ENCODE results near the gene KRT20.
"Not testable (repeated sequence)": the region's sequence is repeated elsewhere in the genome, so short reads cannot be mapped to it uniquely, and the experiment has no call there.

KRT20 gene

DNA sequence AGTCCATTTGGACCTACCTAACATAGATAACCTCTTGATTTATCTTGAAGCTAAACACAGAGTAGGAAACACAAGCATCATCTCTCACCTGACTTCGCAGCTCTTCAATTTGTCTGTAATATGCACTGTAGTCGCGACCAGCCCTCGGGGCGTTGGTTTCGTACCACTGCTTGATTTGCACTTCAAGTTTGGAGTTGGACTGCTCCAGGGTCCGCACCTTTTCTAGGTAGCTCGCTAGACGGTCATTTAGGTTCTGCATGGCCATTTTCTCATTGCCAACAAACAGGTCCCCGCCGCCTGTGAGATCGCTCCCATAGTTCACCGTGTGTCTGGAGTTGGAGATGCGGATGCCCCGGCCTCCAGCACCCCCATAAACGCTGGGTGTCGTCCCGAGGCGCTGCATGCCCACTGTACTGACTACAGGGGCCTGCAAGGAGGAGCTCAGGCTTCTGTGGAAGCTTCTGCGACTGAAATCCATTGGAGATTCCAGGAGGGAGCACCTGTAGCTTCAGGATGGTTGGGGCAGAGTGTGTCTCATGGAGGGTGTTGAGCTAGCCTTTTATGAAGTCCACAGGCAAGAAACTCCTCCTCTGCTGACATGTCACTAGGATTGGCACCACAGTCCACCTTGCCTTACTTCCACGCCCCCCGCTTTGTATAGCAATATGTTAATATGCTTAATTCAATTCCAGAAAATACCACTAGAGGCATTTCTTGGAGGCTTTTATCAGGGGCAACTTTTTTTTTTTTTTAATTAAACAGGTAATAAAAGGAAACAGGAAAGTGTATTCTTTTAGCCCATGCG lies at the start of gene KRT20:
Gene KRT20 (minus strand): TSS at position 535 of the 805 bp plus-strand sequence. CDS start 57 bp downstream, at position 478.
- no peak for DNase-seq

- DNase-seq = no peak
Observed at GRCh38 chr17:40932608-40933007, 47.6 kb upstream of the KRT20 start.

GRCh38 chr17:40931311-40931710 lies 46.3 kb upstream of the KRT20 start:
- no peak for DNase-seq

DNA sequence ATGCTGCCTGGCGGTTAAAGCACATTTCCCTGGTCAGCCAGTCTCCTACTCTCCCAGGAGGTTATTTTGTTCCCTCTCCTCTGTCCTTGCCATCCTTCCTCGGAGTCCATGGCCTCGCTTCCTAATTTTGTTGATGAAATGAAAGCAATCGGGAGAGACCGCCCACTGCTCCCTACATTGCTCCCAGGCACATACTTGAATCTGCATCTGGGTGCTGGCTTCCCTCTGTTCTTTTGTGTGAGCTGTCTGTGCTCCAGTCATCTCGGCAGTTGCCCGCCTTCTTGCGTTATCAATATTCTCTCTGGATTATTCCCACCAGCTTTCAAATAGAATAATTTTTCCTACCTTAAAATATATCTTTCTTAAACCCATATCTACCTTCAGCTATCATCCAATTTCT lies 41.3 kb upstream of the KRT20 start:
- DNase-seq = no peak

DNA sequence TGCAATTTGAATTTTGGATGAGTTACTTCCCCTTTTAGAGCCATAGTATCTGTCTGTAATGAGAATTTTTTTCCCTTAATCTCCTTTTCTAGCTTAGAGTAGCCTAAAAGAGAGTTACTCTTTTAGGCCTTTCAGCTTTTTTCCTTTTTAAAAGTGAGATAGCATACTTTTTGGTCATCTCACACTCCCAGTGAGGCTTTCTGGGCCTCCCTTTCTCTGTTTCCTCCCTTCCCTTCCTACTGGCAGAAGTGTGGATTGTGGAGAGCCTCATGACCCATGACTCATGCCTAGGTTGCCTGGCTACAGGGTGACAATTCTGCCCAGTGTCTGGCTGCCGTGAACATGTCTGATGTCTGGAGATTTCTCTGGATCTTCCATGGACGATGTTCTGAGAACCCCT lies 37.2 kb upstream of the KRT20 start:
- peak in 20 of 51 donors; percentile 1 to 66 (median 20) for DNase-seq

DNA sequence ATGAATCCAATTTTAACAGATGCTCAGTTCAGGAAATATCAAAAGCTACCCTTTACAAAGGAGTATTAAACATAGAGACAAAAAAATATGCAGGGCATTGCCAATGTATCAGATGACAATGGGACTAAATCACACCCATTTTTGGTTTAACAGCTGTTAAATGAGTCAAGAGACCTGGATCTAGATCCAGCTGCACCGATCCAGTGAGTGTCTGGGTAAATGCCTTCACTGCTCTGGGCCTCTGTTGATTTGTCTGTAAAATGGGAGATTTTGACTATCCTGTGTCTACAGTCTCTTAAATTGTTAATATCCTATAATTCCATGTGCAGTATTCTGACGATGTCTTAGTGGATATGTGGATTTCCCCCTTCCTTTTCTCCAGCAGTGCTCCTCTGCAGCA lies 36.0 kb upstream of the KRT20 start:
- DNase-seq = no peak

- DNase-seq = not testable (repeated sequence)
Observed at GRCh38 chr17:40917116-40917515, 32.1 kb upstream of the KRT20 start.

DNA sequence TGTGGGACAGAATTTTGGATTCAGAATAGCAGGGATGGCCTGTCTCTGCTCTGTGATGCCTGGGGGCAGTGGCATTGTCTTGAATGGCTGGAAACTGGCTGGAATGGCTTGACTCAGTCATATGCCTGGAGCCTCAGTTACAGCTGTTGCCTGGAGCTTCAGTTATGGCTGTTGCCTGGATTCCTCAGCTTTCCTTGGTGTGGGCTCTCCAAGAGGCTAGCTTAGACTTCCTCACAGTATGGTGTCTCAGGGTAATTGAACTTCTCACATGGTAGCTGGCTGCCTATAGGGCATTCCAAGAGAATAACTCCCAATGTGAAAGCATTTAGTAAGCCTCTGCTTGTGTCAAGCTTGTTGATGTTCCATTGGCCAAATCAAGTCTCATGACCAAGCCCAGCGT lies 31.3 kb upstream of the KRT20 start:
- no peak for DNase-seq

GRCh38 chr17:40915721-40916256 lies 30.7 kb upstream of the KRT20 start:
- no peak for DNase-seq

DNA sequence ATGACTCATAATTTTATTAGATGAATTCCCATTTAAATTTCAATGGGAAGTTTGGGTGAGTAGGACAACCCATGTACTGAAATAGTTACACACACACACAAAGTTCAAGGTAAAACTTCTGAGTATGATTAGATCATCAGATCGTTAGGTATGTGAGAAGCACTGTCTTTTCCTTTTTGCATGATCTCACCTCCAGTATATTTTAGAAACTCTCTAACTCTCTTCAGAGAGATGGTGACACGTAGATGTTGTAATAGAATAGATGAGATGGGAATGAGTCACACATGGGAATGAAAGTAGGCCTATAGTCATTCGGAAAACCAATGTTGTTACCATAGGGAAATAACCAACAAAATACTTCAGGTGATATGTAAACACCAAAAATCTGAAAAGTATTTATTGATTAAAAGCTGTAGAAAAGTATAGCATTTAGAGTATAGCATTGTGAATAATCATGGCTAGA lies 30.2 kb upstream of the KRT20 start:
- DNase-seq = no peak

DNA sequence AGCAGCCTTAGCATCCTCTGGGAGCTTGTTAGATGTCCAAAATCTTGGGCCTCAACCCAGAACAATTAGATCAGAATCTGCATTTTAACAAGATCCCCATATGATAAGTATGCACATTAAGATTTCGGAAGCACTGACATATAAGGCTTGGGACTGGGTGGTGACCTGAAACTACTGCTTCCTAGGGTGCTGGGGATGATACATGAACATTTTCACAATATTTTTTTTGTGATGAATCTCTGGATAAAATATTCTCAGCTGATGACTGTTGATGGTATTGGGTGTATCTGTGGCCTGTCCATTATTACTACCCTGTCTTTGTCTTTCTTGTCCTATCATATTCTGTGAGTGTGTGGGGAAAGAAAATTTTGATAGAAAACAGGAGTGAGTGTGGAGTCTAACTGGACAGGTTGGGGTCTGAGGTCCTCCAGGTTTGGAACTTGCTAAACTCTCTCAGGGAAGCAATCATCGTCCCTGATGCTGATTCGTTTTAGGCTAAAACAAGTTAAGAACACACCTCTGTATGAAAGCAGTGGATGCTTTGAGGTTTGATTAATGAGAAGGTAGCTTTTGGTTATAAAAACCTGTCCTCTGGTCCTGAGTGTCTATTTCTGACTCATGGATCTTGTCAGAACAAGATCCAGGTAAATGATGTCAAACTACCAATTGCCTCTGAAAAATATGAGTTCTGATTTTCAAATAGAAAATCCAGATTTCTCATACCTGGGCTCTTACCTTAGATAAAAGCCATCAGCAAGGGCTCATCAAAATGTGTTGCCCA lies 29.2 kb upstream of the KRT20 start:
- DNase-seq = no peak

- no peak for DNase-seq
Observed at GRCh38 chr17:40912486-40913210, 27.6 kb upstream of the KRT20 start.

GRCh38 chr17:40910441-40910841 lies 25.4 kb upstream of the KRT20 start:
- DNase-seq = no peak

GRCh38 chr17:40909755-40910154 lies 24.7 kb upstream of the KRT20 start:
- DNase-seq = no peak

DNA sequence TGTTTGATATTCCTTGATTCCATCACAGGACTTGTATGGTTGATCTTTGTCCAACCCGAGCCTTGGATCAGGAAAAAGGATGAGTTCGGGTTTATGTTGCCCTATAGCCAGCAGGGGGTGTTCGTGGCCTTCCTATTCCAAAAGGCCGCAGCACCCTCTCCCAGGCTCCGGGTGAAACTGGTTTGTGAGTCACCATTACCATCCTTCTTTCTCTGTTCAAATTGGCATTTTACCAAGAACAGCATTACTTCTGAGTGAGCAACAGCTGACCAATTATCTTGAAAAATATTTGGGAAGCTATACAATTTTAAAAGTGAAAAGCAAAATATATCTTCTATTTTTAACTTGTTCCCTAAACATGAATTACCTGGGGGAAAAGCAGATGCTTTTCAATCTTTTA lies 24.3 kb upstream of the KRT20 start:
- DNase-seq = peak in 43 of 51 donors; percentile 3 to 80 (median 44)

- no peak for DNase-seq
Observed at GRCh38 chr17:40906613-40907012, 21.6 kb upstream of the KRT20 start.

DNA sequence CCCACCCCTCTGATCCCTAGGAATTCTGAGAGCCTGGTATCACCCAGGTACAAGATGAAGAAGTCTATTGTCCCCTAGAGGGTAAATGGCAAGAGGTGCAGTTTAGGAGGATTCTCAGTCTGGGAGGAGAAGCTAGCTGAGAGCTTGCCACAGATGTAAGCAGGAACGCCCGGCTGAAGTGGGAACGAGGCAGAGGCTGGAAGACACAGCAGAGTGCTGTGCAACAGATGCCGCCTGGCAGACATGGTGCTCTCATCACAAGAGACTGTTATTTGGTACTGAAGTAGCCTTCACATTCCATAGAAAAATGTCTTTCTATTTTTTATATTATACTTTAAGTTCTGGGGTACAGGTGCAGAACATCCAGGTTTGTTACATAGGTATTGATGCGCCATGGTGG lies 20.3 kb upstream of the KRT20 start:
- no peak for DNase-seq

DNA sequence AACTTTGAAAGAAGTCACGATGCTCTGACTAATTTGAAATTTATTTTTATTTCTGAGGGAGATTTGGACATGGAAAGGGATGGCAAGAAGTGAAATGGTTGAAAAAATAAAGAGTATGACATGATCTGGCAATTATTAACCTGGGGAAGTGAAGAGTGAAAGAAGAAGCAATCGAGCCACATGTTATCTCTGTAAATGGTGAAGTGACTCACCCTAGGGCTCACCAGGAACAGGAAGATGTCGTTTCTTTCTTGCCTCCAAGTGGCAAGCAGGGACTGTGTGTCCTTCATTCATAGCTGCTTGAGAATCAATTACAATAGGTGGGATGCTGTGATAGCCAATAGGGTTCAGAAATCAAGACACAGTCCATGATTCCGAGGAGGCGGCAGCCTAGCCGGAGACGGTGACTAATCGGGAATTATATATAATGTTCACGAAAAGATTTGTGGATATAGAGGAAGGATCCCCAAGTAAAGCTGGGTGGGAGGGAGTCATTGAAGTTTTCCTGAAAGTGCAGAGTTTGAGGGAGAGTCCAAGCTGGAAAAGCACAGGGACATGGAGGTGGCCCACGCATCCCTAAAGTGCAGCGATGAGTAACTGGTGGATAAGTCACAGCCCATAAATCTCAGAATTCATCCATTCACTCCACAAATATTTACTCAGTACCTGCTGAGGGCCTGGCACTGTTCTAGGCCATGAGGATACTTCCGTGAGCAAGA lies 18.2 kb upstream of the KRT20 start:
- DNase-seq = peak in 1 of 51 donors; percentile 53

DNA sequence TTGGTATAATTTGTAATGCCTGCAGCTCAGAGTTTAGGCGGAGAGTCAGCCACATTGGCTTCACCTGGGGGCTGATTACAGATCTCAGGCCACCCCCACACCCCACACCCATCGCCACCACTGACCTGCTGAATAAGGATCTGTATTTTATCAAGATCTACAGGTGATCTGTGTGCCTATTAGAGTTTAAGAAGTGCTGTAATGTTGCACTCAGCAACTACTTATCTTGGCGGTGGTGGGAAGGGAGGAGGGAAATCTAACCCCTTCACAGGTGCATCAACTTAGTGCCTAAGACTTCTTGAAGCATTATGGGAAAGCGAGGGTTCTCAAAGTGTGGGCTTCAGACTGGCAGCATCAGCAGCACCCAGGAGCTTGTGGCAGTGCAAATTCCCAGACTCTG lies 17.5 kb upstream of the KRT20 start:
- DNase-seq = no peak

- DNase-seq = no peak
Observed at GRCh38 chr17:40901981-40902474, 17.0 kb upstream of the KRT20 start.

DNA sequence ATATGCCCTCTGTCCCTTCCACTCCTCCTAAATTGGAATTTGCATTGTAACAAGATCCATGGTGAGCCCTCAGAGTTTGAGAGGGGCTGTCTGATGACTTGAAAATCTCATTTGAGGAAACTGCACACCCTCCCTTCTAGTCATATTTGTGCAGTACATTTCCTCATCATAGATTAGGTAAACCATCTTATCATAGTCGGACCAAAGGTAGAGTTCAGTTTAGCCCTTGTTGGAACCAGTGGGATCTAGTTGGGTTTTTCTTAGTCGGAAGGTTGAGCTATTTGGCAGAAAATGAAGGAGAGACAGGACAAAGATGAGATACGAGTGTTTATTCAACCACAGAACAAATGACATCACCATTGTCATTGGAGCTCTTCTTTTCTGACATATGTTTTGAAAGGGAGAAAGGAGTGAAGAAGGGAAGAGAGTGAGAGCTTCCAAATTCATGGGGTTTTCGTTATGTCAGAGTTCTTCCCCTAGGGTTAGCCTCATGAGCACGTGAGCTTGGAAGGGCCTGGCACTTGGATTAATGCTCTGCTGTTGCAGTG lies 15.8 kb upstream of the KRT20 start:
- DNase-seq = no peak

All from hypothalamus (tissue), 51 donors.